Measurements from ENCODE around the gene TOP3A.

- TF ChIP-seq, protein P1, sequence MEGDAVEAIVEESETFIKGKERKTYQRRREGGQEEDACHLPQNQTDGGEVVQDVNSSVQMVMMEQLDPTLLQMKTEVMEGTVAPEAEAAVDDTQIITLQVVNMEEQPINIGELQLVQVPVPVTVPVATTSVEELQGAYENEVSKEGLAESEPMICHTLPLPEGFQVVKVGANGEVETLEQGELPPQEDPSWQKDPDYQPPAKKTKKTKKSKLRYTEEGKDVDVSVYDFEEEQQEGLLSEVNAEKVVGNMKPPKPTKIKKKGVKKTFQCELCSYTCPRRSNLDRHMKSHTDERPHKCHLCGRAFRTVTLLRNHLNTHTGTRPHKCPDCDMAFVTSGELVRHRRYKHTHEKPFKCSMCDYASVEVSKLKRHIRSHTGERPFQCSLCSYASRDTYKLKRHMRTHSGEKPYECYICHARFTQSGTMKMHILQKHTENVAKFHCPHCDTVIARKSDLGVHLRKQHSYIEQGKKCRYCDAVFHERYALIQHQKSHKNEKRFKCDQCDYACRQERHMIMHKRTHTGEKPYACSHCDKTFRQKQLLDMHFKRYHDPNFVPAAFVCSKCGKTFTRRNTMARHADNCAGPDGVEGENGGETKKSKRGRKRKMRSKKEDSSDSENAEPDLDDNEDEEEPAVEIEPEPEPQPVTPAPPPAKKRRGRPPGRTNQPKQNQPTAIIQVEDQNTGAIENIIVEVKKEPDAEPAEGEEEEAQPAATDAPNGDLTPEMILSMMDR (IDR thresholded peaks at IDR 0.05), result no peak
- TF ChIP-seq POLR2AphosphoS5 (IDR thresholded peaks at IDR 0.05) (no peak), POLR2A (IDR thresholded peaks at IDR 0.05) (no peak), EP300 (IDR thresholded peaks at IDR 0.05) (no peak)
Observed at GRCh38 chr17:18314059-18314730, 599 bp downstream of the TOP3A start.
